Measurements from ENCODE around the gene CREG1. TPM values are rescaled to one million over a fixed set of nuclear protein-coding genes. Genes with fewer than 3 reads are reported as not detected.

The CREG1 gene
- total RNA-seq, 1 donor from 2014 or later: 68.3 TPM

DNA sequence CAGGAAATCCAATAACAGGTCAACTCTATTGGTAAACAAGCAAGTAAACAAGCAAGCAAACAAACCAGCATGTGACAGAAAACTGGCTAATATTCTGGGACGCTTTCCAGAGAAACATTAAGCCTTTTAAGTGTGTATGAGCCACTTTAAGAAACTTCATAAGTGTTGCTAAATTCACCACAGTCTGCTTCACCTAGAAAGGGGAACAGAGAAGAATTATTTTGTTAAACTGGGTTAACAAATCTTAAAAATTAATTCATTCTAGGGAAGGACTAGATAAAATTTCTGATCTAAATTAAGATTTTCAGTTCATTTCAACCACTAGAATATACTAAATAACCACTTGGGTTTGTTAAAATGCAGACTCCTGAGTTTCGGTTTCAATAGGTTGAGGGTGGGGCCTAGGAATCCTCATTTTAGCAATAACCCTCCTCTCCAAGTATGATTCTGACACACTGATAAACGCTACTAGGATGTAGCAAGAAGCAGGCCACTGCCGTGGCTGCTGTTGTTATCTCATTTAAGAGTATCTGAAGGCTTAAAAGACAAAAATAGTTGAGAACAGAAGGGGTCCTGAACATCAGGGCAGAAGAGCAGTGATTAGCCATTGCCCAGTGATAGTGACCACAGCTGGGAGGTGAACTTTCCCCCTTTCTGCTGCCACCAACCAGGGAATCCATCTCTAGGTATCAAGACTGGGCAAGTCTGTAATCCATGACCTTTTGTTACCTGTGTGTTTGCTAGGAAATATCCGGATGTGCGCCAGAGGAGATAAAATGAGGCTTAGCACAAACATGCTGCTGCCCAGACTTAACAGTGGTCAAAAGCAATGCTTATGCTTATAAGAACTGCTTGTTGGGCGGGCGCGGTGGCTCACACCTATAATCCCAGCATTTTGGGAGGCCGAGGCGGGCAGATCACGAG, 11.2 kb downstream of the CREG1 start:
- intact Hi-C loops (cut with DNase I): no loop called here
- no peak for DNase-seq
- ATAC-seq (ENCODE audit: poor library complexity): no peak

DNA sequence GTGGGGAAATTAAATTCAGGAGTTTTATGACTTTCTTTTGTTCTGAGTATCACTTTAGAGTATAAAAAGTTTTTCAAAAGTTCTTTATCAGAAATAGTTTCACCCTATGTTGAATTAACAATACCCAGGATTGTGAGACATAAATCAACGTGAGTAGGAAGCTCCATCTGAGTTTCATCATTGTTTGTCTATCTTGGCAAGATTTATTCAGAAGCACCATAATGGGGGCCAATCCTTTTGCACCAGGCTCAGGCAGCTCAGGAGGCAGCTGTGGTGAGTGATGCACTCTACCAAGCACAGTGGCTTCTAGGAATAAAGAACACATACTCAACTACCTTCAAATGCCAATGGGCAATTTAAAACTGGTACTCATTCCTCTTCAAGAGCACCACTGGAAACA, 12.0 kb downstream of the CREG1 start:
- intact Hi-C loops (cut with DNase I): no loop called here
- ATAC-seq (ENCODE audit: poor library complexity) (no peak), DNase-seq (no peak)

DNA sequence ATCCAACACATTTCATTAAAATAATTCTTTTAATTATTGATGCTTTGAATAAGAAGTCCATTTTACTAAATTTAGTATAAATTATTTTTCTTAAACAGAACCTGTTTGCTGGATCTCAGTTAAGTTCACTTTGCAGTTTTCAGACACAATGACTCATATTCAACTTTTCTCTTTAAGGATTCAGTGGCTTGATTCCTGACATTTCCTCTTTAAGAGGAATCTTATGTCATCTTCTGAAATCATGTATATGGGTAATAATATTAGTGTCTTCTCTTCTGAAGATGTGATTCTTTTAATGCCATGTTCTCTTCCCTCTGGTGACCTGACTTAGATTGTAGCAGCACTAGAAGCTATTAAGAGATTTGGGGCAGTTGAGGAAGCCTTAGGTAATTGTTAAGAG, 12.6 kb downstream of the CREG1 start:
- ATAC-seq (ENCODE audit: poor library complexity): no peak
- no peak for DNase-seq
- intact Hi-C loops (cut with DNase I): no loop called here

DNA sequence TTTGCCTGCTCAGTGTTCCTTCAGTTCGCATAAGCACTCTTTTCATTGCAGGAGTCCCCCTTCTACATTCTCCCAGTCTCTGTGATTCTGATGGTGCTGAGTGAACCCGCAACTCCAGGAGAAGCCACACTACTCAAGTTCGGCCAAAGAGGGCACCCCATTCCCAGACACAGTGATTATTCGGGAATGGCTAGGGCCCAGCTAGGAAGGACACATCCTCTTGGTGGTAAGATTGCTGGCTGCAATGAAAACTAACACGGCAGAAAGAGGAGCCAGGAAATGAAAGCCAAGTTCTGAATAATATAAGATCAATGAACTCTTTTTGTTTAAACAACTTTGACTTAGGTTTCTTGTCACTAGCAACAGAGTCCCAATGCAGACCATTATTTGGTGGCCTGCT, 14.9 kb downstream of the CREG1 start:
- intact Hi-C loops (cut with DNase I): loop anchor here (10.0 kb wide), 3 partner anchors 84 to 474 kb away; no protein-coding TSS in a partner anchor
- ATAC-seq (ENCODE audit: poor library complexity) (no peak), DNase-seq (no peak)

DNA sequence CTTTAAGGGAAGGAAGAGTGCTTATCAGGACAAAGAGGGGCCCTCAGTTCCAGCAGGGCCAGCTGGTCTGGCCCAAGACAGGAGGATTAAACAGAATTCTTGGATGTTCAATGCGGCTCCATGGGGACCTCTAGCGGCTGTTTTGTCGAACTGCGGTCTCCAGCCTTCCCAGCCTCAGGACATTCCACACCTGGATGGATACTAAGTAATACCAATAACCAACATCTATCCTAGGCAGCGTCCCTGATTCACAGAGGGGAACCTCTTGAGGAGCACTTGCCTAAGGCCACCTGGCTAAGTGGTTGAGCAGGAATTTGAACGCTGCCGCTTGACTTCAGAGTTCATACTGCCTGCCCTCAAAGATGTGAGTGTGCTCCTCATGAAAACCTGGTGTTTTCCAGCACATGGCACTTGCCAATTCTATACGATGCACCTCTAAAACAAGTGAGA, 19.7 kb downstream of the CREG1 start:
- intact Hi-C loops (cut with DNase I): loop anchor here (5.0 to 10.0 kb wide), 4 partner anchors 79 to 469 kb away; no protein-coding TSS in a partner anchor
- DNase-seq (peak; percentile 70), ATAC-seq (ENCODE audit: poor library complexity) (peak; percentile 94)

DNA sequence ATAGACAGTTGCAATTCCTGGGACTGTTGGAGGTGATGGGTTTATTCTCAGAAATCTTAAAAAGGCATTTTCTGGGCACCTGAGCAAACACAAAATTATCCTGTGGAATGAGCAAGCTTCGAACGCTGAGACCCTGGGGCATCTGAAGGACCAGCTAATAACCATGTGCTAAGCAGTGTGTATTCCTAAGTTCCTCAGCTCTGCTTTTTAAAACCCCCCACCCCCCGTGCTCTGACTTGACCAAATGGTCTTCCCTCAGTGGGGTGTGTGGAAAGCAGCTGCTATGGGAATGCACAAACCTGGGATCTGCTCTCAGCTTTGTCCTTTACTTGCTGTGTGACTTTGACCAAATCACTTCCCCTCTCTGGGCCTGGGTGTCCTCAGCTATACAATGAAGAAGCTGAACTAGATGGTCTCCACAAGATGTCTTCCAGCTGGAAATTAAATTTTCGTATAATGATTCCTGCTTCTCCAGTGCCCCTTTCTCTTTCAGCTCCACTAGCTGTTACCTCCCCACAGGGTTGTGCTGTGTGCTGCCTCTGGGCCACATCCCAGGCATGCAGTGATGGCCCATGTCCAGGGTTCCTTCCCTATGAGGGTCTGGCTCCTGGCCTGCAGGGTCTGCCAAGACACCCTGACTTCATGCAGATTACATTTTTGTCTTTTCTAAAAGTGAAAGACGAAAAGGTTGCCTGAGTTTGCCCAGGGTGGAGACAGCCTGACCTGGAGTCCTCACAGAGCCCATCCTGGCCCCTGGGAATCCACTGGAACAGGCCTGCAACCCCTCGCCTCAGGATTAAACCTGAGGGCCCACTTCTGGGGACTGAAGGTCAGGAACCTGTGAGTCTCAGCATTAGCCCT, 20.4 kb downstream of the CREG1 start:
- intact Hi-C loops (cut with DNase I): loop anchor here (5.0 to 10.0 kb wide), 4 partner anchors 78 to 468 kb away; no protein-coding TSS in a partner anchor
- DNase-seq (no peak), ATAC-seq (ENCODE audit: poor library complexity) (peak; percentile 66)

DNA sequence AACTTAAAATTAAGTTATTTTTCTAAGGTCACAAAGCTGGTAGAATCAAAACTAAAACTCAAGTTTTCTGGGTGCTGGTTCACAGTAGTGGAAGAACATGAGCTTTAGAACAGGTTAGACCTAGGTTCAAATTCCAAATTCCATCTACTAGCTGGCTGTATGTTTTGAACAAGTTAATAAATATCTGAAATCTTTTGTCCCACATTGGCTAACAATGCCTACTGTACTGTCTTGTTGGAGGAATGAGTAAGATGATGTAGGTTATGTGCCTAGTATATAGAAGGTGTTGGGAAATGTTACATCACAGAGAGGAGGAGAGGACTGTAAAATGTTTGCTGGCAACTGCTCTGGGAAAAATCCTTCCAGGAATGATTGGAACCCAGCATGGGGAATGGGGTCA, 21.2 kb downstream of the CREG1 start:
- intact Hi-C loops (cut with DNase I): loop anchor here (5.0 to 10.0 kb wide), 4 partner anchors 78 to 468 kb away; no protein-coding TSS in a partner anchor
- no peak for ATAC-seq (ENCODE audit: poor library complexity)
- DNase-seq: no peak

DNA sequence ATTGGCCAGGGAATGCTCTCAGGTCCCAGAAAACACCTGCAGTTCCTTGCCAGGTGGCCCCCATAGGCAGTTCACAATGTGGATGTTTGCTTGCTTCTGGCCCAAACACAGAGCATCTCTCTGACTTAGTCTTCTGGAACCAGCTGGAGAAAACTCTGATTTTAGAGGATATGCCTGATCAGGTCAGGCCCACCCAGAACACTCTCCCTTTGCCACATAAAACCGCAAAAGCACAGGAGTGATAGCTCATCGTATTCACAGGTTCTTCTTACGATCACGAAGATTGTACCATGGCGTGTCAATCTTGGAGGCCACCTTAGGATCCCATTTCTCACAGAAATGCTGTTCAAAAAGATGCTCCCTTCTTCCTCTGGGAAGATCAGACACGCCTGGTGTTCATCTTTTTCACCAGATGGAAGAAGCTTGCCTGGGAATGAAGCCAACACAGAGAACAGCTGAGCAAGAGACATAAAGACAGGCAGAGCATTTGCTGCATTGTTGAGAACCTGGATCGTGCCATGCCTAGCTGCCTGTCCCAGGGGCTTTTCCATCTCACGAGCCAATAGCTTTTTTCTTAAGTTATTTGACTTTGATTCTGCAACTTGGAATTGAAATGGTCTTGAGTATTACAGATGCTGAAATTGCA, 23.6 kb downstream of the CREG1 start:
- DNase-seq: no peak
- ATAC-seq (ENCODE audit: poor library complexity): no peak
- intact Hi-C loops (cut with DNase I): loop anchor here (5.0 to 10.0 kb wide), 4 partner anchors 75 to 465 kb away; no protein-coding TSS in a partner anchor

DNA sequence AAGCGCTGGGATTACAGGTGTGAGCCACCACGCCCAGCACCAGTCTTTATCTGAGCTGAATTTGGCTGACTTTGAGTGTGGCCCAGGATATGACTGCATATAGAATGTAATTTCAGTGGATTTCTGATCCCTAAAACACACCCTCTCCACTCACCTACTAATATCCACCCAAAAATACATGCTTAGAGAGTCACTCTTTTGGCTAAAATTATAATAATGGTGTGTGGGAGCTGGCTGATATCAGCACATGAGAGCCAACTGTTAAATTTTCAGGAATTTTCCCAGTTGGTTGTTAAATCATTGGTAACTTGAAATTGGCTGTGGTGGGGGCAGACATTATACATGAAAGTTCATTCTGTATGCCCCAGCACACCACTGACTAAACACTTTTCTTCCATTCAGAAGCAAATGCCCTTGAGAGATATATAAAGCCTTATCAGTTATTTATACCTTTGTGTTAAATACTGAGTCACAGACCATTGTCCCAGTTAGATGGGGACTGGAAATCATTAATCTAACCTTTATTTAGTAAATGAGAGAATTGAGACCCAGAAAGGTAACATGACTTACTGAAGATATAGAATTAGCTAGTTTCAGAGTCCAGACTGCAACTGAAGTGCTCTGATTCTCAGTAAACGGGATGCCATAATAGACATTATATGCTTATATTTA, 25.4 kb downstream of the CREG1 start:
- intact Hi-C loops (cut with DNase I): no loop called here
- no peak for ATAC-seq (ENCODE audit: poor library complexity)
- no peak for DNase-seq

DNA sequence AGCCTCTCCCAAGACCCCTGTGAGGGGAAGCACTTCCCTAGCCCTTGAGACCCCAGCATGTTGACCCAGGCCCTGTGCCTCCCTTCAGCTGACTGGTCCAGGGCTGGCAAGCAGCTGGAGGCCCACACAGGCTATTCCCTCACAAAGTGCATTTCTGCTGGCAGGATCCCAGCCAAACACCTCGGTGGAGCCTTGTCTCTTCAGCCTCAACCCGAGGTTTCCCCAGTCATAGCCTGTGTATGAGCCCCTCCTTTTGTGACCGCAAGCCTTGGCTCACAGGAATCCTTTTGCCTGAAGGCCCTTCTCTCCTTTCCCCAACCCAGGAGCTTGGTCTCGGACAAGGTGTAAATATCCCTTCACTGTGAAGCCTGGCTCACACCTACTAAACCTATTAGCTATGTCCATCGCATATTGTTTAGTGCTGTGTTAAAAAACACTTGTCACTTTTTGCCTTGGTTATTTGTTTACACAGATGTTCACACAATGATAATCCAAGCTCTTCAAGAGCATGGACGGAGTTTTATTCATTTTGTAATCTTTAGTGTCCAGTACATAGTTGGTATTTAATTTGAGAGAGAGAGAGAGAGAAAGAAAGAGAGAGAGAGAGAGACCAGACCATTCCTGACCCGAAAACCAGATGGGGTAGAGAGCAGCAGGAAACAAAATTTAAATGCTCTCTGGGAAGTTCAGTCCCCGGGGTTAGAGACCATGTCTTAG, 26.7 kb downstream of the CREG1 start:
- intact Hi-C loops (cut with DNase I): no loop called here
- ATAC-seq (ENCODE audit: poor library complexity) (no peak), DNase-seq (no peak)

DNA sequence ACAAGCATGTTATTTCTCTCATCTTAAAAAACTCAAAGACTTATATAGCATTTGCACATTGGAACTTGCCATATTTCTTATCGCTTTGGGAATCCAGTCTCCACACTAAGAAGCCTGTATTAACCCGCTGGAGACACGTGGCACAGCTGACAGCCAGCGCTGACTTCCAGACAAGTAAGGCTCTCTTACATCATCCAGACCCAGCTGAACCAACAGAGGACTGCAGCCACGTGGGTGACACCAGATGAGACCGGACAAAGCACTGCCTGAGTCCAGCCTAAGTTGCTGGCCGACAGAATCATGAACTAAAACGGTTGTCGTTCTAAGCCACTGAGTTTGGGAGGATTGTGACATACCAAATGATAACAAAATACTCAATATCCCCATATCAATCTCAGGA, 28.9 kb downstream of the CREG1 start:
- intact Hi-C loops (cut with DNase I): no loop called here
- ATAC-seq (ENCODE audit: poor library complexity): no peak
- no peak for DNase-seq

DNA sequence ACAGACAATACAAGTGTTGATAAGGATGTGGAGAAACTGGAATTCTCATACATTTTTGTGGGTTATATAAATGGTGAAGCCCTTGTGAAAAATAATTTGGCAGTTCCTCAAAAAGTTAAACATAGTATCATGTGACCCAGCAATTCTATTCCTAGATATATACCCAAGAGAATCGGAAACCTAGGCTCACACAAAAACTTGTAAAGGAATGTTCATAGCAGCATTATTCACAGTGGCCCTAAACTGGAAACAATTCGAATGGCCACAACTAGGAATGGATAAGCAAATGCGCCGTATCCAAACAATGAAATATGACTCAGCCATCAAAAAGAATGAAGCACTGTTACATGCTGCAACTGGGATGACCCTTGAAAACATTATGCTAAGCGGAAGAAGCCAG, 31.3 kb downstream of the CREG1 start:
- ATAC-seq (ENCODE audit: poor library complexity) (no peak), DNase-seq (no peak)
- intact Hi-C loops (cut with DNase I): no loop called here

DNA sequence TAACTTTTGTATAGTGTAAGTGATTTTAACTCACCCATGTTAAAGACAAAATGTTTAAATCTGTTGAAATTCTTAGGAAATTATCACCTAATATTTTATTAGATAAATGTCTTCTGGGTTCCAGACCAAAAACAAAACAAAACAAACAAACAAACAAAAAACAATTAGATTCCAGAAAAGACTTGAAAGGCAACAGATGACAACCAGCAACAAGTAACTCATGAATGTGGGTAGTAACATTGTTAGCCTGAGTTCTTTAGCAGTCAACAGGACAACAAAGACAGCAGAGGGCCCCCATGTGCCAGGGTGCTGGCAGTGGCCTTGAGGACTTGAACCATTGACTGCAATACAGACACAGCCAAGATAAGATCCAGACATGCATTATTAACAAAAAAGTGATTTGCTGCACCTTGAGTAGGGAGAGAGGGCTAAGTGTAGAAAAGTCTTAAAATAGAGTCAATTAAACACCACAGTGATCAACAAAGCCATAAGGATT, 32.8 kb downstream of the CREG1 start:
- ATAC-seq (ENCODE audit: poor library complexity) (no peak), DNase-seq (no peak)
- intact Hi-C loops (cut with DNase I): no loop called here

DNA sequence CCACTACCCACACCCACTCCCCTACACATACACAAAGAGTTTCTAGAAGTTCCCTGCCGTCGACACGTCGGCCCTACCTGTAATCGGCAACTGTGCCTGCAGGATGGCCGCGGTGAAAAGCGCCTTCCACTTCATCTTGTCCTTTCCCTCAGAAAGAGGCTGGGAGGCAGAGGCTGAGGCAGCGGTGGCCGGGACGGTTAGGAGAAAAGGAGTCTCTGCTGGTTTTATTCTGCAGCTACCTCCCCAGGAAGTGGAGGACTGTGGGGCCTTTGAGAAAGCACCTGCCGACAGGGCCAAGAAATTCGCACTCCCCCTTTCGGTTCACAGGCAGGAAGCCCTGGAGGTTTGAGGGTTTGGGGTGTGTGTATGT, 35.2 kb downstream of the CREG1 start, which contains the start of gene CD247:
Gene CD247 (minus strand): TSS at position 199 of the 370 bp plus-strand sequence. CDS start 64 bp downstream, at position 135.
- DNase-seq (no peak), ATAC-seq (ENCODE audit: poor library complexity) (no peak)
- intact Hi-C loops (cut with DNase I): no loop called here

DNA sequence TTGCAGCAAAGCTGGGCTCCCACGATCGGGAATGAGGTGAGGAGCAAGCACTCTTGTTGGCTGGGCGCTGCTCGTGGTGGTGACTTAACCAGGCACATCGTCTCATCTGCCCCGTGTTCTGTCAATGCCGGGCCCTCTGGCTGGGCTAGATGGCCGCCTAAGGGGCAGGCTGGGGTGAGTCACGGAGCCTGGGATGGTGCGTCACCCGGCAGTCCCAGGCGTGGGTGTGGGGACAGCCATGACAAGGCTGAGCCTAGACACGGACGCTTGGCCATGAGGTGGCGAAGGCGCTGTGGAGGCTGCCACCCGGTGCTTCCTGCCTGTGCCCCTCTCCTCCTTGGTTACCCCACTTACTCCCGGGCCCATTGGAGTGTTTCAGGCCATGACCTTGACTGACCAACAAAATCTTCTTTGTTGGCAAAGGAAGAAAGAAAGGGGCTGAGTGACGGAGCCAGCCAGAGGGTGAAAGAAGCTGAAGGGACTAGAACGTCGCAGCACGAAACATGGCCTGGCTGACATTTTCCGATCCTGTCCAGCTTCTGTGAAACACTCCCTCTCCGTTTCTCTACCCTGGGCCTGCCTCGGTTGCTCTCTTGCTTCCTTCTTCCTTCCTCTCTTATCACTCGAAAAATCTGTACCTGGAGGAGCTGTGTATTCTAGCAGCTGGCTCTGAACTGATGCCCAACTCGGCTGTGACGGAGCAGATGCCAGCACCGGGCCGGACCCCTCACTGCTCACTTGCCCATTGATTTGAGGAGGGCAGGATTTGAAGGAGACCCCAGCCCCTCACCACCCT, 35.8 kb downstream of the CREG1 start:
- DNase-seq: no peak
- peak; percentile 29 for ATAC-seq (ENCODE audit: poor library complexity)
- intact Hi-C loops (cut with DNase I): no loop called here
